HG03575 (cell line): ENCODE measurements around the gene NABP1.

Experiments used
- ATAC-seq: cut with Tn5 transposase; IDR thresholded peaks from one replicate; pipeline ENCODE4 v1.9.1; 2021; ENCODE audit not compliant: unreplicated experiment, insufficient number of reproducible peaks, low FRiP score; ENCODE audit errors: extremely low read depth

Gene NABP1

DNA sequence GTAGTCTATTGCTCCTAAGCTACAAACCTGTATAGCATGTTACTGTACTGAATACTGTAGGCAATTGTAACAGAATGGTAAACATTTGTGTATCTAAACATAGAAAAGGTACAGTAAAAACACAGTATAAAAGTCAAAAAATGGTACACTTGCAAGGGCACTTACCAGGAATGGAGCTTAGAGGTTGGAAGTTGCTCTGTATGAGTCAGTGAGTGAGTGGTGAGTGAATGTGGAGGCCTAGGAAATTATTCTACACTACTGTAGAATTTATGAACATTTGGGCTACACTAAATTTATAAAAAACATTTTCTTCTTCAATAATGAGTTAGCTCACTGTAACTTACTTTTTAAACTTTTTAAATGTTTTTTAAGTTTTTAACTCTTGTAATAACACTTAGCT, 19.0 kb downstream of the NABP1 start:
- ATAC-seq, result no peak

DNA sequence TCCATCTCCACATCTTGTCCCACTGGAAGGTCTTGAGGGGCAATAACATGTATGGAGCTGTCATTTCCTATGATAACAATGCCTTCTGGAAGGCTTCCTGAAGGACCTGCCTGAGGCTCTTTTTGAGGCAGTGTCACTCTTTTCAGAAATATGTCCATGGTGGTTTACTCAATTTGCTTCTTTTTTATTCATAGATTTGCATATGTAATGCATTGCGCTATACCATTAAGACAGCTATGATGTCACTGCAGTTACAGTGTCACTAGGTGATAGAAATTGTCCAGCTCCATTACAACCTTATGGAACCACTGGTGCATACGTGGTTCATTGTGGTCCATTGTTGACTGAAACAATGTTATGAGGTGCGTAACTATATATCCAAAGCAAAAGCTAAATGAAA, 19.9 kb downstream of the NABP1 start:
- ATAC-seq, result no peak

DNA sequence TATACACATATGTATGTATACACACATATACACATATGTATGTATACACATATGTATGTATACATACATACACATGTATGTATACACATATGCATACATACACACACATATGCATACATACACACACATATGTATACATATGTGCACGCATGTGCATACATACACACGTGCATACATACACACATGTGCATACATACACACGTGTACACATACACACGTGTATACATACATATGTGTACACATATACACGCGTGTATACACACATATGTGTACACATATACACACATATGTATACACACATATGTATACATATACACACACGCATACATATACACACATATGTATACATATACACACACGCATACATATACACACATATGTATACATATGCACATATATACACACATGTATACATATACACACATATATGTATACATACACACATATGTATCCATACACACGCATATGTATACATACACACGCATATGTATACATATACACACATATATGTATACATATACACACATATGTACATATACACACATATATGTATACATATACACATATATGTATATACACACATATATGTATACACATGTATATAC, 21.5 kb downstream of the NABP1 start:
- ATAC-seq, result no peak

DNA sequence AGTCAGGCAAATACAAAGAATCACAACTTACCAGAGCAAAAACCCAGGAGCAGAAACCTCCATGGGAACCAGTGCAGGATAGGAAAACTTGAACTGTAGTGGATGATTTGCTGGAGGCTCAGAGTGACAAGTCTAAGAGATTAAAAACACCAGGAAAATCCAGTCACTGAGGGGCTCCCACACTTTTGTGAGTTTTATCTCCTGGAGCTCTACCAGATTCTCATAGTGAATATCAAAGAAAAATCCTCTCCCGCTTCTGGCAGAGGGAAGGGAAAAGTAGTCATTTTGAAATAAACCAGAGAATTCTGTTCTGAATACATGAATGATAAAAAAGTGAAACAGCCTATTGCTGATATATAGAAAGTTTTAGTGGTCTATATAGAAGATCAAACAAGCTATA, 23.1 kb downstream of the NABP1 start:
- ATAC-seq, result no peak

DNA sequence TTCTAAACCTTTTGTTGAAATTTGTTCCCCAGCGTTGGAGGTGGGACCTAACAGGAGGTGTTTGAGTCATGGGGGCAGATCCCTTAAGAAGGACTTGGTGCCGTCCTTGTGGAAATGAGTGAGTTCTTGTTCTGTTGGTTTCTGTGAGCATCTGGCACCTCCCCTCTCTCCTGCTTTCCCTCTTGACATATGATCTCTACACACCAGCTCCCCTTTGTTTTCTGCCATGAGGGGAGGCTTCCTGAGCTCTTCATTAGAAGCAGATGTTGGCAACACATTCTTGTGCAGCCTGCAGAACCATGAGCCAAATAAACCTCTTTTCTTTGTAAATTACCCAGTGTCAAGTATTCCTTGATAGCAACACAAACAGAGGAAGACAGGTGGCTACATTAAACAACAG, 23.8 kb downstream of the NABP1 start:
- ATAC-seq, result no peak

DNA sequence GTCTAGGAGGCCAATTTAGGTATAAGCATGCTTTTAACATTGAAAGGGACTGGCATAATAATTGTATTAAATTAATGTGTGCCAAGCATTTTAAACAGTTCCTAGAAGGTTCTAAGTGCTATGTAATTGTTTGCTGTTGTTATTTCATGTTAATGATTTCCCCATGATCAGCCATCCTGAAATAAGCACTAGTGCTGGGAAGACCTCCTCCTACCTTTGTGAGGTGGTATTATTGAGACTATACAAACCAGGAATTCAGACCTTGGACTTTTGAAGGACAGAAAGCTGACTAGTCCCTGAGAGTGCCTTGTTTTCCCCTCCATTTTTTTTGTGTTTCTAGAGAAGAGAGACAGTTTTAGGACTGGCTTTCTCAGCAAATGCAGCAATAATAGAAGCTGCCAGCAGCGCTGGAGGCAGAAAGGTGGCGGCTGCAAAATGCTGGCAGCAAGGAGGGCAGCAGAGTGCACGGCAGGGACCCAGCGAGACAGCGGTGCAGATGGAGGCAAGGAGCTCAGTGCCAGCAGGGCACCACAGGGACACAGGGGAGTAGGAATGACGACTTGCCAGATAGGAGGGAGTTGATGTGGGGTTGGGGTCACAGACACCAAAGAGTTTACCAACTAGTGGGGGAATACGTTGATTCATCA, 25.3 kb downstream of the NABP1 start:
- no peak for ATAC-seq

DNA sequence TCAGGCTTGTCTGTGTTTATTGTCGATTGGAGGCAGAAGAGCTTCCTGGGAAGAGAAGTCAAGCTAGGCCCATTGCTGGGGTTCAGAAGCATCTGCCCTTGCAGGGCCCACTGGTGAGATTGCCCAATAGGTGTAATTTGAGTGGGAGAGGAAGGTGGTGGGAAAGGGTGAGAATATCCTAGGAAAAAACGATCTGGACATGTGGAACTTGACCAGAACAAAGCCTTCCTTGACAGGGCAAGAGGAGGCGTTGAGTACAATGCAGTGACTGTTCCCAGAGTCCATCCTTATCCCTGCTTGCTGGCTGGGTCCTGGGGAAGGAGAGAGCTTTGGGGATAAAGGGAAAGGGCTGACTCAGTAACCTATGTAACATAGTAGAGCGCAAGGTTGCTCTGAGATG, 27.1 kb downstream of the NABP1 start:
- no peak for ATAC-seq

DNA sequence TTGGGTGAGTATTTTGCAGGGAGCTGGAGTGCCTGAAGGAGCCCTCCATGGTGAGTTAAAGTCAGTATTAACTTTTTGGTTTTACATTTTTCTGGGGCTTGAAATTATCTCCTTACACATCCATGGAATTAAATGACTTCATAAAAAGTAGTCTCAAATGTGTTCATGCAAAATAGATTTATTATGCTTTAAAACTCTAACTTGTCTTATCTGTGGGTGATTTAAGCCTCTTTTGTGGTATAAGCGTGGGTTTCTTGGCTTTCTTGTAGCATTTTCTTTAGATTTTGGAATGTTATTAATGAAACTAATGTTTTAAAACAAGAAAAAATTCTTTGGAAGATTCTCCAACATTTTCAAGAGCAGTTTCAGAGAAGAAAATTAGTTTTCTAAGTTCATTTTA, 27.8 kb downstream of the NABP1 start:
- ATAC-seq, result no peak

DNA sequence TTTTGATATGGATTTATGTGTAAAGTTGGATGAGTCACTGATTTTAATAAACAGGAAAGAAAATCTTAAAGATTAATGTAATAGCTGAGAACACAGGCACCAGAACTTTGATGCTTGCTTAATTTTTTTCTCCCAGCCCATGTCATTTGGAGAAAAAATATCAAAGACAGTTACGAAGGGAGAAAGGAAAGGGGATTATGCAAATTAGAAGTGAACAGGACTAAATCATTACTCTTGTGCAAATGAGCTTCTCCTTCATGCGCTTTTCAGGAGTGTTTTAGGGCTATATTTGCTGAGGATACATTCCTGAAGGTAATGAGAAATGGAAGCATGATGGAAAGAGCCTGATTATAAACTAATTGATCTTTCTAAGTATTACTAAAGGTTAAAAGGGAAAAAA, 28.9 kb downstream of the NABP1 start:
- no peak for ATAC-seq

DNA sequence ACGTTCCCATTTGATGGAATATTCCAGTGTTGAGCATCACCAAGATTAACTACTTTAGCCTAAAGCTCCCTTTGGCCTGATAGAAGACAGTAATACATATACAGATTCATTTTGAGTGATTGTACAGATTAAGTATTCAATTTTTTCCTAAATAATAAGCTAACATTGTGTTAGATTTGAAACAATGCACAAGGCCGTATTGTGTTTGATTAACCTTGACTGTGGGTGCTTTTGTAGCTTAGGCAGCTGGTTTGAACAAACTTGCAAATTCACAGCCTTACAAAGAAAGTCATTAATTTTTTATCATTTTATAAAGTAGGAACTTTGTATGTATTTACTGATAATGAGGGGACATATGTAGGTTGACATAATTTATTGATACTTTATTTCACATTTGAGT, 29.6 kb downstream of the NABP1 start:
- no peak for ATAC-seq

DNA sequence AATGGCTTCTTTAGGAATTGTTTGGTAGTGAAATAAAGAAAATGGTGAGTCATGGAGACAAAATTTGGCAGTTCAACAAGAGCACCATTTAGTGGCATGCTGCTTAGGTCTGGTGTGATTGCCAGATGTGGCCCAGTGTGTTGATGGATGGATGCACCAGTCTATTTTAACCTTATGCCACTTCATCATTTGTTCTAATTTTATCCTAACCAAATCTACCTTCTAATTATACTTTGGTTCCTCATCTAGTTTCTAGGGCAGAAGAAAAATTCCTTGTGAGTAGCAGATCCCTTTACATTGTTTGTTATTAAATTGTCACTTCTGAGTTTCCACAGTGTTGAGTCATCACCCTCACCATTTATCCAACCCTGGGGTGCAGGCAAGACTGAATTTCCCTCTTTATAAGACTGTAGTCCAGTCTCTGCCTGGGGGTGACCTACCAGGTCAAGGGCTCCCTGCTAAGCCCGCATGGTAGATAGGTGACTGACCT, 32.5 kb downstream of the NABP1 start:
- no peak for ATAC-seq

DNA sequence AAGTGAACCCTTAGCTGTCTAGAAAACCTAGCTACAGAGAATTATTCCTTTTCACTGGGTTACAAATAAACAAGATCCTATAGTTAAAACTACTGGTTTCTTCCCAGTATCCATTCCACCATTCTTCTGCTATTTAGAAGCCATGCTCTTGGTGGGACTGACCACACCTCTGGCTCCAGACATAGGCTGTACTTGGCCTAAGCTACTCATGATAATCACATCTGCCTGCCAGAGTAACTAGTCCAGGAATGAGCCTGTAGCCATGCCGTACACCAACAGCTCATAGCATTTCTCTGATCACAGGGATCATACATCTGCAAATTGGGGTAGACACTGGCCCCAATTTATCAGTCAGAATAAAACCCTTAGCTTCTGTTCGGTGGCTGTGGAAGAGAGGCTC, 33.7 kb downstream of the NABP1 start:
- ATAC-seq, result no peak

DNA sequence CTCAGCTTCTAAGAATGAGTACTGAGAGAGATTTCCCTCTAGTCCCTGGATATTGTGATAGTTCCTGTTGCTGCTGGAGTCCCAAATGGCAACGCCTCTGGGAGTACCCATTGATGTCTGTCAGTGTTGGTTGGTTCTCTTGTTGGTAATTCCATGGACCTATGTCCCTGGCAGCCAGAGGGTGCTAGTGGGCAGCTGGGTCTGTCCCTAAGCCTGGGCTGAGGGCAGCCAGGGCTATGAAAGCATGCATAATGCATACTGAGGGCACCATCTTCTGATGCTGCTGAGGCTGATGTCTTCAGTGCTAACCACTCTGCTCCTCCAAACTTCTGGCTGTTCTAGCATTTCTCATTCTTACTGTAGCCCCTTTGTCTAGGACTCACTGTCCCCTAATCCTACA, 35.9 kb downstream of the NABP1 start:
- ATAC-seq, result no peak

DNA sequence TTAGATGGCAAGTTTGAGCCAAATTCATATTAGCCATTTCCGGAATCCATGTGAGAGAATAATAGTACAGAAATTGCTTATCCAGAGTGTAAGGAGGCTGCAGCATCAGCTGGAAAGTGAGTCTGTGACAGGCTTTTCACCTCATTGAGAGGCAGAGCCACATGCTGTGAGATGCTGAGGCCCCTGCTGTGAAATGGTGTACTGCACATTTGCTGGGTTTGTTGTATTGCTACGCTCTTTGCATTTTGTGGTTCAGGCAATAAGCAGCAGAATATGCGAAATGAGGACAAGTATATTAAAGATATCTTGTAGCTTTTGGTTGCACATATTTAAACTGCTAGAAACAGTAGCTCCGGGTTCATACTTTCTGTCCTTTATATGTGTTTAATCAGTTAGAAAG, 37.0 kb downstream of the NABP1 start:
- no peak for ATAC-seq

DNA sequence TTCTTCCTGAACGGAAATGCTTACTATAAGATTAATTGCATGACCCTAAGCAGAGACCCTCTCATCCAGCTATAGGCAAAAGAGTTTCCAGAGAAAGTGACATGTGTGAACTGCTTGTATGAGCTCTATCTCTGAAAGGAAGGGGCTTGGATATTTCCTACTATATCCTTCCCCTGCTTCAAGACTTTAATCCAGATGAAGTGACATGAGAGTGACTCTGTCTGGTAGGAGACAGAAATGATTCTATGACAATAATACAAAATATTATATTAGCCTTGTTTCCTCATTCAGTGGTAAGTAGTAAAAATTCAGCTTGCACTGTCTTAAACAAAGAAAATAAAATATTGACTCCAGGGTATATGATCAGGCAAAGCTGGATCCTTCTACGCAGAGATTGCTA, 37.5 kb downstream of the NABP1 start:
- ATAC-seq, result no peak

DNA sequence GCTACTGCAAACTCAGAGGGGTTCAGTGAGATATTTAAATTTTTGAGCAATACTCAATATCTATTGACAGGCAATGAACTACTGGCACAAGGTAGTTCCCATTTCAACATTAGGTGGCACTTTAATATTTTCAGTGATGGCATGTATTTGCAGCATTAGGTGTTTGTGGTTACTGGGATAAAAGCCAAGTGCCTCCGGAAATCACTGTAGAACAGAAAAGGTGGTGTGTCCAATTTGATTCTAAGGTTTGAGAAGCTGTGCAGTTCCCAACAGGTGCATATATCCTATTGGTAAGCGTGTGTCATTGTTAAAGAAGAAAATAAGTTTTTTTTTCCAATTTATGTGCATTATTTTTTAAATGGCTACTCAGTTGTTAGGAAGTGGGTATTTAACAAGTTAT, 41.3 kb downstream of the NABP1 start:
- no peak for ATAC-seq

DNA sequence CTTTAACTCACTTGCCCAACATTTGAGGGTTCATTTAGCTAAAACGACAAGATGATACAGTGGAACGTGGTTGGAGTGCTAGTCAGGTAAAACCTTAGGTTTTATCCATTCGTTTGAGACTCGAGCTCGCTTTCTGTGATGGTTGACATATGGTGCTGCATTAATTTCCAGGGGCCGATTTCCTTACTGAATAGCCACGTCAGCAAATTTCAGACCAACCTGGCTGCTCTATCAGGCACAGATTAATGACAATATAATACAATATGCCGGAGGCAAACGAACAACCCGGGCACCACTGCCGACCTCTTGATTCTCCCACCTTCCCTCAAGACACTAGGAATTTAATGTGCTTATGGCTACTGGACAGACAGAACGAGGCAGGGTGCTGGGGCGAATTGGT, 42.0 kb downstream of the NABP1 start:
- no peak for ATAC-seq

DNA sequence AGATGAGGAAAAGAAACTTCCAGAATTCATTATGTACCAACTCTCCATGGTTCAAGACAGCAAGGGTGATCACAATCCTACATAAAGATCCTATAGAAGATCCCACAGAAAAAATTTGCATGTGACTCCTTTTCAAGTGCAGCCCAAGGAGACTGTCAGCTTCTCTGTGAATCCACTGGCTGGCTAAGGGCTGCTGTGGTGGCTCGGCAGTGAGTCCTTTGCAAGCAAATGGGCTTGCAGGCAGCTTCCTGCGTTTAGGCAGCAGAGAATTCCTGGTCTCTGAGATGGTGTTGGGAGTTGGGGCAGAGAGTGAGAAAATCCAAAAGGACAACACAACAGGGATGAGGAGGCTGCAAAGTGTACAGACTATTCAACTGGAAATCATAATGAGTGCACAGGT, 43.4 kb downstream of the NABP1 start:
- no peak for ATAC-seq

DNA sequence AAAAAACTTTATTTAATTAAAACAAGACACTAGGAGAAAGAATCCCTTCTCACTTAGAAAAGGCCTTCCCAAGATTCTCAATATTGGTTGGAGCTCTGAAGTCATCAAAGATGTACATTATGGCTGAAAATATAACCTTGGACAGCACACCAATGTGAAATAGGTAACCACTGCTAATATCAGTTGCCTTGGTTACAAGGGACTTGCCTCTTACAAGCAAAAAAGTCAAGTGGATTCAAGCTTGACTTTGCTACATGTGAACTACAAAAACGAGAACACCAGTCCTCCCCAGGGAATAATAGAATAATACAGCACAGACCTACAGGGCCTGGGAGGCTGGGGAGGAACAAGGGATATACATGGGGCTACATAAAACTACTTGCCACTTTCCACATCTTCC, 46.1 kb downstream of the NABP1 start:
- no peak for ATAC-seq

DNA sequence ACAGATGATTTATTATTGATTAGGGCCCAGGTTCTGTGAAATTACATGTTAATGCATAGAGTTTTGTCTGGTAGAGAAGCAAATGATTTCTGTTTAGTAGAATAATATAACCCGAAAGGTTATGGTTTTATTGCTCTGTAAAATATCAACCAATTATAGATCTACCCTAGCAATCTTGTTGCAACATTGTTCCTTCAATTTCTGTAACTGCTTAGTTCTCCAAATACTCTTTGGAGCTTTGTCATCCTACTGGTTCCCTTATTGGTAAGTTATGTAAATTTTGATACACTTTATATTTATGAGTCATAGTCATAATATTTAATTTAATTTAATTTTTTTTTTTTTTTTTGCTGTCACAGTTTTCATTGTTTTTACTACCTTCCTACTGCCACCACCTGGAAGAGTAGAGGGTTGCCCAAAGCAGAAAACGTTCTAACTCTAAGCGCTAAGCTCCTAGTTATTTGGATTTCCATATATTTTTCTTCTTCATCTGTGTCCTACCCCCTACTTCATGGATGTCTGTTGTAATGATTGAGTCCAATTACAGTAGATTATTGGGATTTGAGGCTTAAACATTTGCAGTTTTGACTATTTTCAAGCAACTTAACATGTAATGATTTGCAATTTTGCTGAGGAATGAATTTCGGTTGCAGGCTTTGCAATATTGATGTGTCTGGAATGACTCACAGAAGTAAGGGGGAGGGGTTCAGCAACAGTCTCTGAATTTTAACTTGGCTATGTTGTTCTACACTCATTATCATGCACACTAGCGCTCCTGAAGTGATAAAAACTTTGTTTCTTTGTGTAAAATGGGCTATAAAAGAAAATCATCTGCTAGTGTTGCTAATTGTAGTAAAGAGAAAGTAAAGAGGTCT, 51.1 kb downstream of the NABP1 start:
- ATAC-seq, result no peak
